Measurements from ENCODE around the gene CLEC7A.

CLEC7A gene

DNA sequence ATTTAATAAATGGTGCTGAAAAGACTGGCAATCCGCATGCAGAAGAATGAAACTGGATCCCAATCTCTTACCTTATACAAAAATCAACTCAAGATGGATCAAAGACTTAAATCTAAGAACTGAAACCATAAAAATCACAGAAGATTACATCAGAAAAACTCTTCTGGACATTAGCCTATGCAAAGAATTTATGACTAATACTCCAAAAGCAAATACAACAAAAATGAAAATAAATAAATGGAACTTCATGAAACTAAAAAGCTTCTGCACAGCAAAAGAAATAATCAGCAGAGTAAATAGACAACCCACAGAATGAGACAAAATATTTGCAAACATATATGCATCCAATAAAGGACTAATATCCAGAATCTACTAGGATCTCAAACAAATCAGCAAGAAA lies 16.9 kb downstream of the CLEC7A start:
- no peak overlapping the region for H3K4me3 ChIP-seq (ENCODE audit: low read length)
- no peaks in the 10 kb centered on the region for H3K9me3 ChIP-seq (ENCODE audit: control insufficient read depth, low read length)
- H3K9ac ChIP-seq (ENCODE audit: low read length): no peak overlapping the region
- no peaks in the 10 kb centered on the region for H3K36me3 ChIP-seq (ENCODE audit: control insufficient read depth, insufficient read depth, low read length, severe bottlenecking)
- DNase-seq (ENCODE audit: low read depth): peak; percentile 13
- peaks cover 3% of the 10 kb centered on the region for H3K4me1 ChIP-seq (ENCODE audit: control insufficient read depth, insufficient read depth, low read length)
- no peaks in the 10 kb centered on the region for H3K27me3 ChIP-seq (replicated peaks; ENCODE audit: control insufficient read depth, insufficient read depth, low read length)

DNA sequence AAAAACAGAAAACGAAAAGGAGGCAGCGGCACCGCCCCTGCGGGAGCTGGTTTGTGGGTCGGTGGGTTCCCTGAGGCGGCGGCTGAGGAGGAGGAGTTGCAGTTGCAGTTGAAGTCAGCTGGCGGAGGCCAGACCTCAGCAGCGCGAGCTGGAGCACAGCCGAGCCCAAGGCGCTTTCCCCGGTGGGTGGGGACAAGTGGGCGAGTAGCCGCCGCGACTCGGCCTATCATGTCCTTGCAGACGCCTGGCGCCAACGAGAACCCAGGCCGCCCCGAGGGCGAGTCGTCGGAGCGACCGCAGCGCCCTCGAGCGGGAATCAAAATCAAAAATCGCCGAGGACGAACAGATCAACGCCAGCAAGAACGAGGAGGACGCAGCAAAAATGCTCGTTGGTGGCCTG lies 18.5 kb downstream of the CLEC7A start:
- no peak overlapping the region for H3K9ac ChIP-seq (ENCODE audit: low read length)
- no peak overlapping the region for H3K4me3 ChIP-seq (ENCODE audit: low read length)
- H3K4me1 ChIP-seq (ENCODE audit: control insufficient read depth, insufficient read depth, low read length): peaks cover 3% of the 10 kb centered on the region
- DNase-seq (ENCODE audit: low read depth): no peak
- H3K36me3 ChIP-seq (ENCODE audit: control insufficient read depth, insufficient read depth, low read length, severe bottlenecking): no peaks in the 10 kb centered on the region
- H3K9me3 ChIP-seq (ENCODE audit: control insufficient read depth, low read length): no peaks in the 10 kb centered on the region
- no peaks in the 10 kb centered on the region for H3K27me3 ChIP-seq (replicated peaks; ENCODE audit: control insufficient read depth, insufficient read depth, low read length)

- Histone ChIP-seq H3K36me3 (ENCODE audit: control insufficient read depth, insufficient read depth, low read length, severe bottlenecking) (no peaks in the 10 kb centered on the region), H3K9me3 (ENCODE audit: control insufficient read depth, low read length) (no peaks in the 10 kb centered on the region), H3K4me1 (ENCODE audit: control insufficient read depth, insufficient read depth, low read length) (peaks cover 3% of the 10 kb centered on the region), H3K27me3 (replicated peaks; ENCODE audit: control insufficient read depth, insufficient read depth, low read length) (no peaks in the 10 kb centered on the region), H3K9ac (ENCODE audit: low read length) (no peak overlapping the region), H3K4me3 (ENCODE audit: low read length) (no peak overlapping the region)
- no peak for DNase-seq (ENCODE audit: low read depth)
Measured at GRCh38 chr12:10110256-10110844, 19.6 kb downstream of the CLEC7A start.

GRCh38 chr12:10102322-10102721 lies 27.7 kb downstream of the CLEC7A start:
- Histone ChIP-seq H3K4me3 (ENCODE audit: low read length) (no peak overlapping the region), H3K9ac (ENCODE audit: low read length) (no peak overlapping the region), H3K9me3 (ENCODE audit: control insufficient read depth, low read length) (no peaks in the 10 kb centered on the region), H3K4me1 (ENCODE audit: control insufficient read depth, insufficient read depth, low read length) (peaks cover 15% of the 10 kb centered on the region), H3K27me3 (replicated peaks; ENCODE audit: control insufficient read depth, insufficient read depth, low read length) (no peaks in the 10 kb centered on the region), H3K36me3 (ENCODE audit: control insufficient read depth, insufficient read depth, low read length, severe bottlenecking) (no peaks in the 10 kb centered on the region)
- no peak for DNase-seq (ENCODE audit: low read depth)

GRCh38 chr12:10101648-10102220 lies 28.3 kb downstream of the CLEC7A start:
- Histone ChIP-seq H3K27me3 (replicated peaks; ENCODE audit: control insufficient read depth, insufficient read depth, low read length) (no peaks in the 10 kb centered on the region), H3K9me3 (ENCODE audit: control insufficient read depth, low read length) (no peaks in the 10 kb centered on the region), H3K9ac (ENCODE audit: low read length) (no peak overlapping the region), H3K4me1 (ENCODE audit: control insufficient read depth, insufficient read depth, low read length) (peaks cover 15% of the 10 kb centered on the region), H3K4me3 (ENCODE audit: low read length) (no peak overlapping the region), H3K36me3 (ENCODE audit: control insufficient read depth, insufficient read depth, low read length, severe bottlenecking) (no peaks in the 10 kb centered on the region)
- no peak for DNase-seq (ENCODE audit: low read depth)

DNA sequence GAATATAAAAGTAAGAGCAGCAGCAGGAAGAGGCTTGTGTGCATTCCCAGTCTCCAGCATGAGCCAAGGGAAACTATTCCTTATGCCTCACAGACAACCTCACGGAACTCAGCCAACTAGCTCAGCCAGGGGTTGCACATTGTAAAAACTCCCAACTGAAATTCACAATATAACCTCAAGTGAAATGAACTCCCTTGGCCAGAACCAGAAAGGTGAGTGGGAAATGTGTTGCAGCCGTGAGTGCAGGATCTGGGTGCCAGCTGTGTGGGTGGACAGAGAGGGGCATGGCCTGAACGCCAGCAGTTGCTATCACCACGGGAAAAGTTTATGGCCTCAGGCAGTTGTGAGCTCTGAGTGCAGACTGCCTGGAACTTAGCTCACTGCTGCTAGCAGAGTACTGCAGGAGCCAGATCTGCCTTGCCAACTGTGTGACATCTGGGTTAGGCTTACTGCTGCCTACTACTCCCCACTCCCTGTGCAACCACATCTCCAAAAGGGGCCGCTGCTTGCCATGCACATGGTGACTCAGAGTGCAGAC lies 28.9 kb downstream of the CLEC7A start:
- Histone ChIP-seq H3K9ac (ENCODE audit: low read length) (peak overlapping the region; percentile 8), H3K4me3 (ENCODE audit: low read length) (peak overlapping the region; percentile 25), H3K27me3 (replicated peaks; ENCODE audit: control insufficient read depth, insufficient read depth, low read length) (no peaks in the 10 kb centered on the region), H3K36me3 (ENCODE audit: control insufficient read depth, insufficient read depth, low read length, severe bottlenecking) (no peaks in the 10 kb centered on the region), H3K9me3 (ENCODE audit: control insufficient read depth, low read length) (no peaks in the 10 kb centered on the region), H3K4me1 (ENCODE audit: control insufficient read depth, insufficient read depth, low read length) (peaks cover 15% of the 10 kb centered on the region)
- DNase-seq (ENCODE audit: low read depth): peak; percentile 68

DNA sequence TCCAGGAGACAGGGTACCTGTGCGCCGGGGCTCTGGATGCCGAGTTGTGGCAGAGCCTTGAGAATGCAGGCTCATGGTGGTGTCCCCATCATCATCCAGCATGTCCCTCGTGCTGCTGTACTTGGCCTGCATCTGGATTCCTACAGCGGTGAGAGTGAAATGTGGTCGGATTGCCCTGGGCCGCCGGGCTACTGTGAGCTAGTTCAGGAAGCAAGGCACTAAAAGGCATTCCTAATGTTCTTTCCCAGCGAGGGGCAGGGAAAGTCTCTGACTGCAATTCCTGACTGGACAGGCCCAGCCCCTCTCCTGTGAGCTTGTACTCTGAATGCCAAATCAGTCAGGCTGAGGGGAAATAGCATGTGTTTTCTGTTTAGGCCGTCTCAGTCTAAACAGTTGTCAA lies 31.2 kb downstream of the CLEC7A start, which contains the start of gene CLEC1A:
Gene CLEC1A (minus strand): TSS at position 195 of the 400 bp plus-strand sequence. CDS start 63 bp downstream, at position 132.
- H3K4me3 ChIP-seq (ENCODE audit: low read length): no peak within 1 kb of the TSS

DNA sequence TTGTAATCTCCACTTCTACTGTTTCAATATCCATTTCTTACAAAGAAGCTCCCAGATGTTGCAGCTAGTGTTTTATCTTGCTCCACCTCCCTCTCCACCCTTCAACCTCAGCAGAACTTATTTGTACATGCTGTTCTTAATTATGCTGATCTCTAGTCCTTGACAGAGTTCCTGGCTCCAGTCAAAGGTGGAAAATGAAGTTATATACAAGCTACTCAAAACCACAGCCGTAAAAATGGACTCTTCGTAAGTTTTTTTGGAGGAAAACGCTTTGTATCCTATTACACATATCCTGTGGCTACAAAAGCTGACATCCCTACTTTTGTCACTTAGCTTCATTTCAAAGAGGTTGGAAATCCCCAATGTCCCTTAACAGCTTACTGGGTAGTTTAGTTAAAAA lies 32.5 kb downstream of the CLEC7A start:
- no peak overlapping the region for H3K9ac ChIP-seq (ENCODE audit: low read length)
- H3K36me3 ChIP-seq (ENCODE audit: control insufficient read depth, insufficient read depth, low read length, severe bottlenecking): no peaks in the 10 kb centered on the region
- H3K4me1 ChIP-seq (ENCODE audit: control insufficient read depth, insufficient read depth, low read length): peaks cover 15% of the 10 kb centered on the region
- no peak overlapping the region for H3K4me3 ChIP-seq (ENCODE audit: low read length)
- H3K27me3 ChIP-seq (replicated peaks; ENCODE audit: control insufficient read depth, insufficient read depth, low read length): no peaks in the 10 kb centered on the region
- H3K9me3 ChIP-seq (ENCODE audit: control insufficient read depth, low read length): no peaks in the 10 kb centered on the region
- peak; percentile 11 for DNase-seq (ENCODE audit: low read depth)

More for the DNA sequence above, 31.2 kb downstream of the CLEC7A start, which contains the start of gene CLEC1A:
- DNase-seq (ENCODE audit: low read depth): peak; percentile 3
- no peaks in the 10 kb centered on the region for H3K9me3 ChIP-seq (ENCODE audit: control insufficient read depth, low read length)
- H3K4me1 ChIP-seq (ENCODE audit: control insufficient read depth, insufficient read depth, low read length): peaks cover 15% of the 10 kb centered on the region
- no peaks in the 10 kb centered on the region for H3K36me3 ChIP-seq (ENCODE audit: control insufficient read depth, insufficient read depth, low read length, severe bottlenecking)
- H3K9ac ChIP-seq (ENCODE audit: low read length): no peak within 1 kb of the TSS
- no peaks in the 10 kb centered on the region for H3K27me3 ChIP-seq (replicated peaks; ENCODE audit: control insufficient read depth, insufficient read depth, low read length)

GRCh38 chr12:10095971-10096370 lies 34.0 kb downstream of the CLEC7A start:
- Histone ChIP-seq H3K9me3 (ENCODE audit: control insufficient read depth, low read length) (no peaks in the 10 kb centered on the region), H3K4me3 (ENCODE audit: low read length) (no peak overlapping the region), H3K36me3 (ENCODE audit: control insufficient read depth, insufficient read depth, low read length, severe bottlenecking) (no peaks in the 10 kb centered on the region), H3K9ac (ENCODE audit: low read length) (no peak overlapping the region), H3K27me3 (replicated peaks; ENCODE audit: control insufficient read depth, insufficient read depth, low read length) (no peaks in the 10 kb centered on the region), H3K4me1 (ENCODE audit: control insufficient read depth, insufficient read depth, low read length) (peaks cover 8% of the 10 kb centered on the region)
- DNase-seq (ENCODE audit: low read depth): no peak

GRCh38 chr12:10094646-10095395 lies 35.2 kb downstream of the CLEC7A start:
- DNase-seq (ENCODE audit: low read depth): no peak
- Histone ChIP-seq H3K27me3 (replicated peaks; ENCODE audit: control insufficient read depth, insufficient read depth, low read length) (no peaks in the 10 kb centered on the region), H3K9me3 (ENCODE audit: control insufficient read depth, low read length) (no peaks in the 10 kb centered on the region), H3K9ac (ENCODE audit: low read length) (no peak overlapping the region), H3K36me3 (ENCODE audit: control insufficient read depth, insufficient read depth, low read length, severe bottlenecking) (no peaks in the 10 kb centered on the region), H3K4me3 (ENCODE audit: low read length) (no peak overlapping the region), H3K4me1 (ENCODE audit: control insufficient read depth, insufficient read depth, low read length) (peaks cover 3% of the 10 kb centered on the region)

All from adipocyte (in vitro differentiated cells).